K562 (cell line): ENCODE data around the gene RERE. TPM values are rescaled to one million over a fixed set of nuclear protein-coding genes. Genes with fewer than 3 reads are reported as not detected.

Experiments used
- FOXJ2 ChIP-seq: fragments of 200-800 bp; sonication (Bioruptor generic); IDR thresholded peaks from 2 replicates; pipeline ENCODE4 v1.6.1; 2016; ENCODE audit warnings: missing genetic modification characterization, missing compliant biosample characterization
- KAT8 ChIP-seq: fragments of 450-650 bp; IDR thresholded peaks from 2 replicates; pipeline ENCODE4 v1.6.1; 2016; ENCODE audit warnings: low read depth, mild to moderate bottlenecking
- MGA ChIP-seq: fragments of 450-650 bp; IDR thresholded peaks from 2 replicates; pipeline ENCODE4 v1.6.1; 2016; ENCODE audit warnings: mild to moderate bottlenecking, moderate library complexity
- MNT ChIP-seq, 2 experiments: fragments of 450-650 bp; conservative IDR thresholded peaks; 2 replicates each; pipeline ENCODE4 v1.6.1; 2017; ENCODE audit warnings: mild to moderate bottlenecking in 2 of 2, moderate library complexity in 2 of 2
- RBM25 ChIP-seq: fragments of 200-400 bp; formaldehyde crosslinking; IDR thresholded peaks from 2 replicates; pipeline ENCODE4 v1.6.1; 2018; ENCODE audit warnings: low read length, low read depth, moderate library complexity; ENCODE audit not compliant: severe bottlenecking
- SLC30A9 ChIP-seq: fragments of 250-450 bp; sonication (Bioruptor Pico); IDR thresholded peaks from 2 replicates; pipeline ENCODE4 v1.8.0; 2022; ENCODE audit warnings: mild to moderate bottlenecking, moderate library complexity
- TCF15 ChIP-seq: fragments of 250-450 bp; sonication (Bioruptor Pico); IDR thresholded peaks from 2 replicates; pipeline ENCODE4 v1.8.0; 2022; ENCODE audit warnings: moderate library complexity, mild to moderate bottlenecking, inconsistent platforms
- polyA plus RNA-seq, 8 experiments: library from polyadenylated mRNA; depleted of rRNA in 4 of 8; stranded (reverse) in 5 of 8; unstranded in 3 of 8; fragments of >200 nt; fragmentation: Nextera tagmentation in 2 of 8; fragmentation: Illumina TruSeq in 1 of 8; extraction: Ambion mirVana in 2 of 8; extraction: Trizol in 1 of 8; gene quantifications; 2 replicates each; pipeline versions ENCODE4 v1.2.1 to v1.2.3, GENCODE V29; 2011 to 2014; ENCODE audit warnings: inconsistent platforms in 1 of 8, missing spikeins in 1 of 8
- total RNA-seq, 7 experiments: library from RNA; depleted of rRNA in 6 of 7; stranded (reverse); fragments of >200 nt in 6 of 7; fragmentation: Illumina TruSeq in 2 of 7; extraction: Trizol in 2 of 7; gene quantifications; 2 replicates each; pipeline versions ENCODE4 v1.2.1 to v1.2.3, GENCODE V29; 2011 to 2021; ENCODE audit warnings: low replicate concordance in 1 of 7

Gene RERE
- total and polyA plus RNA-seq, 9 of the 15 experiments (the other 6 are each of a cell fraction or from before 2014, with no cell fraction given): 3.0 to 51.5 (median 13.4) TPM

GRCh38 chr1:8348047-8348776, 469.2 kb downstream of the RERE start (continued):
- no peak for TF ChIP-seq MGA
- no peak for TF ChIP-seq MNT (conservative IDR thresholded peaks at IDR 0.05)
- TF ChIP-seq SLC30A9: no peak
- TF ChIP-seq RBM25: no peak
- TF ChIP-seq FOXJ2 (tag): no peak
- no peak for TF ChIP-seq TCF15 (CRISPR knock-in tag)
- no peak for TF ChIP-seq KAT8
- TF ChIP-seq, all 486 proteins: peak for 0
